HG03378 (cell line): ENCODE measurements around the gene TFB1M.
A peak's percentile ranks its signal among the peaks of the same experiment; 100 is the strongest.
"Not testable (repeated sequence)": the region's sequence is repeated elsewhere in the genome, so short reads cannot be mapped to it uniquely, and the experiment has no call there.

Experiments
- ATAC-seq: cut with Tn5 transposase; IDR thresholded peaks from one replicate; pipeline ENCODE4 v1.9.1; 2021; ENCODE audit warnings: mild to moderate bottlenecking, moderate library complexity; ENCODE audit not compliant: unreplicated experiment

Gene TFB1M

DNA sequence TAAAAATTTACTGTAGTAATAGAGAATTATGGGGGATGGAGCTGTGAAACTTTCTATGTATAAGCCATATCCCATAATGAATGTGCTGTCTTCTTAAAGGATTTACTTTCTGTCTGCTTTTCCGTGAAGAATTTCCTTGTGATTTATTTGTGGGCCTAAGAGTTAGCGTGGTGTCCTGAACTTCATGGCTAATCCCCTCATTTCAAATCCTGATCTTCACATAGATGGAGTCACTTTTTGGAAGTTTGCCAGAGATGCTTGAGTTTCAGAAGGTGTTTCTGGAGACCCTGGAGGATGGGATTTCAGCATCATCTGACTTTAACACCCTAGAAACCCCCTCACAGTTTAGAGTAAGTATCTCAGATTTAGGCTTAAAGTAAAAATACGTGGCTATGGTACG is 69.8 kb downstream of the TFB1M start:
- no peak for ATAC-seq

DNA sequence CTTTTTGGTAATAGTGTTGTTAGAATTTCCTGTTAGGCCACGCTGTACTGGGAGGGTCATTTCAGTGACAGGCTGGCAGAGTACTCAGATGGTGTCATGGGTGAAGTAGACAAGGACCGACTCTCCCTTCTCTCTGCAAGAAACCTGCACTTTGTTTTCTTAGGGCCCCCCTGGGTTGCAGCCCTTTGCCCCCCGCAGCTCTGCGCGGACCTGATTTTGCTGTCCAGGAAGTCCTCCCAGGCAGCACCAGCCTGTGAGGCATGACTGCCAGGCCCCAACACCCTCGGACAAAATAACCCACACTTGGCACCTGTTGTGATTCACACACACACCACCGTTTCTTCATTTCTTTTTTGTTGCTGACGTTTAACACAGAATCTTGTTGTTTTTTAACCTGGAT is 72.3 kb downstream of the TFB1M start:
- no peak for ATAC-seq

DNA sequence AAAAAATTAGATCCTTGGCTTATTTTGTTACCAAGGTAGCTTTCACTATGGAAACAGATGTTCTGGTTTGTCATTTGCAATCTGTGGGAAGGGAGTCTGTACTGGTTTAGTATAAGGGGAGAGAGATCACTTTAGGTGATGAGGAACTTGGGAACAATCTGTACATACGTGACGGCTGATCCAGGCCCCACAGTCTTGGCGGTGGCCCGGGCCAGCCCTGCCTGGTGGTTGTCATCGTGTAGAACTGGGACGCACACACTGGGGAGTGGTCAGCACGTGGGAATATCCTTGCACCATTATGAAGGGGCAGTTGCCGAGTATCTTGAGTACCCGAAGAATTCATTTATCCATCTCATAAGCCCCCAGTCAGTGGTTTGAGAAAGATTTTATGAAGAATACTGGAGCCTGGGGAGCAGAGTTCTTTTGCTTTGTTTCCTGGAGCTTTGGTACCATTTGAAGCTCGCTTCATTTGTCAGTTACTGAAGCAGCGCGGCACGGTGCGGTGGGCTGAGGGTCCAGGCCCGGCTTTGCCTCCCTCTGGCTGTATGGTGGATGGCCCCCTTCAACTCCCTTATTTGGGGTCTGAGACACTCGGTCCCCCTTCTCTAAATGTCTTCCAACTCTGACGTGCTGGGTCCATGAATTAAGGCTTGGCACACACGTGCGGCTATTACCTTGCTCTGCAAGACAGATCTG is 73.2 kb downstream of the TFB1M start:
- no peak for ATAC-seq

DNA sequence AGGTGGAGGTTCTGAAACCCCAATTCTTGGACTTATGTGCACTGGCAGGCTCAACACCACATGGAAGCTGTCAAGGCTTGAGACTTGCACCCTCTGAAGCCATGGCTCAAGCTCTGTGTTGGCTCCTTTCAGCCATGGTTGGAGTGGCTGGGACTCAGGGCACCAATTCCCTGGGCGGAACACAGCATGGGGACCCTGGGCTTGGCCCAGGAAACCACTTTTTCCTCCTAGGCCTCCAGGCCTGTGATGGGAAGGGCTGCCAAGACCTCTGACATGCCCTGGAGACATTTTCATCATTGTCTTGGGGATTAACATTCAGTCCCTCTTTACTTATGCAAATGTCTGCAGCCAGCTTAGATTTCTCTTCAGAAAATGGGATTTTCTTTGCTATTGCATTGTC is 76.7 kb downstream of the TFB1M start:
- ATAC-seq, result no peak

DNA sequence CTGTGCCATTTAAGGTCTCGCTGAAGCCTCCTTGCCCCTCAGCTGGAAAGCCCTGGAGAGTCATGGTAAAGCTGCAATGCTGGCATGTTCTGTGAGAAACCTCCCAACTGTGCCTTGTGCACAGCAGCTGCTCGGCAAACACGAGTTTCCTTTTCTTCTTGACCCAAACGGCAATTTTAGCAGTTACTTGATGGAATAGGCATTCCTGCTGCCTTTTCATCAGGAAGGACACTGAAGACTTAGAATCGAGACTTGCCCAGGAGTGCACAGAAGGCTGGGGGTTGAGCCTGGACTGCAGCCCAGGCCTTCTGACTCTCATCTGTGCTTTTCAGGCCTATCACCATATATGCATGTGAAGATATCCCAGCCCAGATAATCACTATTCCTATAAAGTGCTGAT is 79.2 kb downstream of the TFB1M start:
- no peak for ATAC-seq

DNA sequence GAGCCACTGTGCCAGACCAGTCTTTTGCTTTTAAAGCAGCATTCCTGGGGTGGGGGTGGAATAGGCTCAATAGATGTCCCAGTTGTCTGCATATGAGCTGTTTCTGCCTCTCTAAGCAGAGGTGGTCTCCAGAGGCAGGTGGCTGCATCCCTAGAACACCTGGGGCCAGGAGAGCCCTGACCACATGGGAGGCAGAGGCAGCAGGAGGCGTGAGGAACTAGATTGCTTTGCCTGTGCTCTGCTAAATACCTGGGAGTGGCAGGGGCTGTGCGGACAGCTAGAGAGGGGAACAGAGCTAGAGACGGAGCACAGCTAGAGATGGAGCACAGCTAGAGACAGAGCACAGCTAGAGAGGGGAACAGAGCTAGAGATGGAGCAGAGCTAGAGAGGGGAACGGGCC is 79.6 kb downstream of the TFB1M start:
- ATAC-seq, result no peak

DNA sequence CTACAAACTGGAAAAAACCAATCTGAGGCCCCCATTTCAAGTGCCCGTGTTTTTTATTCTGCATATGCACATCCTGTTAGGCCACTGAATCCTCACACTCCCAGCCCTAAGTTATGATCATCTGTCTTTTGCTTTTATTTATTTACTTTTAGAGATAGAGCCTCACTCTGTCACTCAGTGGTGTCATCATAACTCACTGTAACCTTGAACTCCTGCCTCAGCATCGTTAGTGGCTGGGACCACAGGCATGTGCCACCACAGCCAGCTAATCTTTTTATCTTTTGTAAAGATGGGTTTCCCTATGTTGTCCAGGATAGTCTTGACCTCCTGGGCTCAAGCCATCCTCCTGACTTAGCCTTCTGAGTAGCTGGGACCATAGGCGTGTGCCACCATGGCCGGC is 80.1 kb downstream of the TFB1M start:
- no peak for ATAC-seq

DNA sequence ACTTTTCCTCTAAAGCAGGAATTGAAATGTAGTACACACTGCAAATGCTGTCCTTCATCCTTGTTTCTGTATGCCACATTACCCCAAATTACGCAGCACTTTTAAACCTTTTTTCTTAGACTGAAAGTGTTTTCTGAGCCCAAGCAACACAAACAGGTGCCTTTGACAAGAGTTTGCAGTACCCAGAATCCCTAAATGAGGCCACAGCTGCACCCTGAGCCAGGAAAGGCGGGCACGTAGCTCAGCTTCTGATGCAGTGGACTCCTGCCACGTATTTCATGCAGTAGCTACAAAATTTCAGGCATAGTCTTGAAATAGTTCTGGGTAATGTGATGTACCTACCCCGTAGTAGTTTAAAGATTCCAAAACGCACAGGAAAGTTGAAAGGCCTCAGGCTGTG is 81.4 kb downstream of the TFB1M start:
- ATAC-seq, result no peak

DNA sequence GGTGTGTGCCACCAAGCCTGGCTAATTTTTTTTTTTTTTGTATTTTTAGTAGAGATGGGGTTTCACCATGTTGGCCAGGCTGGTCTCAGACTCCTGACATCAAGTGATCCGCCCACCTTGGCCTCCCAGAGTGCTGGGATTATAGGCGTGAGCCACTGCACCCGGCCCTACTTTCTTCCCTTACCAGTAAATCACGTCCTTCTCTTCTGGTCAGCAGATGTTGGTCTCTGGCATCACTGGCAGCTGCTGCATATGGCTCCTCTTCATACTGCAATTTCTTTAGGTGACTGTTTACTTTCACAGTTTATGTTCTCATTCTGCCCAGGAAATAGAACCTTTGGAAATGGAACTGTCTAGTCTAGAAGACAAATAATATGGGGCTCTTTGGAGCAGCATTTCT is 83.3 kb downstream of the TFB1M start:
- not testable (repeated sequence) for ATAC-seq

DNA sequence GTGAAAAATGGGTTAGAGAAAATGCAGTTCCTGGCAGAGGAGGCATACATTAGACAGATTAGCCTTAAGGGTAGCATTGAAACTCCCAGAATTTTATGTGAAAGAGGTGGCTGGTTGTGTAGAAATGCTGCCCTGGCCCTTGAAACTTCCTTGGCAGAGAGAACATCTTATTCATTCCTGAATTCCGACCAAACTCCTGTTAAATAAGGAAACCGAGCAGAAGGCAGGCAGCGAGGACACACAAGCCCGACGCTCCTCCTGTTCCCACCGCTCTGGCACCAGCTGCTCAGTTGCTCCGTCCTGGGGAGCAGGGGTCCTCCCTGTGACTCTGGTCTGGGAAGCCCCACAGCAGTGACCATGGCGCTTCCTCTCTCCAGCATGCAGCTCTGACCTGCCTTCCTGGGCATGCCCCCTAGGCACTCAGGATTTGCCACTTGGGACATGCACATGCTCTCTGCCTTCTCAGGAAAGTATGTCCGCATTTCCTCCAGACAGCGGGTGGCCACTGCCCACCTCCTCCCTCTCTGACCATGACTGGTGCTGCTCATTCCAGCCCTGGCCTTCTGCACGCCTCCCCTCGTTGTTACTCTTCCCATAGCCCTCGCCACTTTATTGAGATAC is 85.6 kb downstream of the TFB1M start:
- no peak for ATAC-seq

DNA sequence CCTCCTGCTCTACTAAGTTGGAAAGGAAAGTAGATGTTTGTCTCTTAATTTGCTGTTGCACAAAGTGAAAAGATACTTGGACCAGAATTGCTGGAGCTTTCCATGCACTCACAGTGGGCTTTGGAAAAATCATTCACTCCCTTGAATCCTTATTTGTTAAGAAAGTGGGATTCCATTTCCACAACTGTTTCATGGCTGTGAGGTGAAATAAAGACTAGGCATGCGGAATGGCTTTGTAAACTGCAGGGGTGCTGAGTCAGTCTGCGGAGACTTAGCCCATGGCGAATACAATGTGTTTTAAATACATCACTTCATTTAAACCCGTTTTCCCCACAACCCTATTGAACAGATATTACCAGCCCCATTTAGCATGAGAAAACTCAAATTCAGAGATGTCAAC is 87.2 kb downstream of the TFB1M start:
- ATAC-seq, result no peak

DNA sequence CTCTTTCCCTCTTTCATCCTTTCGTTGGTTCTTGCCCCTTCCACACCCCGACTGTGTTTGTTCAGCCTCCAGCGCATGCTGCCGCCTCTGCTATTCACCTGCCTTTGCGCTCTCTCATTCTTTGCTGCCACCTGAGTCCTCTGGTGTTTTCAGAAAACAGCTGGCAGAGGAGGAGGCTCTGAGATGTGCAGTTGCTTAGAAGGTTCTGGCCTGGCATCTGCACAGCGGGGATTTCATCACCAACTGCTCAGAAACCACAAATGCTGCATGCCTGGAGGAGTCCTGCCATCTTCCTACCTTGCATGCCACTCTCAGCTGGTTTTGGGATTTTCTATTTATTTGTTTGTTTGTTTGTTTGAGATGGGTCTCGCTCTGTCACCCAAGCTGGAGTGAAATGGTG is 89.7 kb downstream of the TFB1M start:
- ATAC-seq, result no peak

DNA sequence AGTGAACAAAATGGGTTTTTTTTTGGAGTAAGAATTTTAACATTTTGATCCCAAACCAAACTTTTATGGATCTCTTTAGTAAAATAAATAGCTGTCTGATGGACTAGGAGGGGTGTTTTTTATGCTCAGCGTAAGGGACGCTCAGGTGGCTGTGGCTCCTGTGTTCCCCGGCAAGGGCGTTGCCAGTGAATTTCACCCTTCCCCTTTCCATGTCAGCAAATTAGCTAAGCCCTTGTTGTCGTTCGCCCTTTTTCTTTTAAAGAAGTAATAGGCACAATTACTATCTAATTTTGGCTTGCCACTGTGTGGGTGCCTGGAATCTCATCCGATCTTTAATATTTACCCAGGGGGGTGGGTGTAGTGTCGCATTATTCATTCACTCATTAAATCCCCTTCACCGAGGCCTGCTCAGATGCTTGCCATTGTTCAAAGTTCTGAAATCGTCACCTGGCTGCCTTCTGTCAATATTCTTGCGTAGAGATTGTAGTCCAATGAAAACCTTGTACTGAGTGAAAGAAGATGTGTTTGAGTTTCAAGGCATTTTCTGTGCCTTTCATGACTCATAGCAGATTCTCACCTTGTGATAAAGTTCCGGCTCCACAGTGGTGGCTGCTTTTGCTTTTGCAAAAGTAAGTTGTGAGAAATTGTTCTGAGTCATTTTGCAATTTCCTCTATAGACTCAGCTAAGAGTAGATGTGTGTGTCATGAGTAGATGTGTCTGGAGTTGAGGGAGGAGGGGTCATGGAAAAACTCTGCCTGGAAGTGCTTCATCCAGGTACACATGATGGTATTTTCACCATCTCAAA is 90.4 kb downstream of the TFB1M start:
- peak; percentile 98 for ATAC-seq

DNA sequence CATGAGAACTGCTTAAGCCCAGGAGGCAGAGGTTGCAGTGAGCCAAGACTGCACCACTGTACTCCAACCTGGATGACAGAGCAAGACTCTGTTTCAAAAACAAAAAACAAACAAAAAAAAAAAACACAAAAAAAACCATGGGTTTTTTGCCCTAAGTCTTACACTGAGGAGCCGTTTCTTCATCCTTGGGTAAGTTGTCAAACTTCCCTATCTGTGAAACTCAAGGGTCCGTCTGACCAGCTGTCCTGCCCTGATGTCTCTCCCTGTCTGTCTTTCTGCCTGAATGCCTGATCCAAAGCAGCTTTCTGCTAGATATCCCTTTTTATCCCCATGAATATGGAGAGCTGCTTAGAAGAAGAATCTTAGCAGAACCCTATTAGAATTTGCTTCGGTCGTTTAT is 91.8 kb downstream of the TFB1M start:
- no peak for ATAC-seq

DNA sequence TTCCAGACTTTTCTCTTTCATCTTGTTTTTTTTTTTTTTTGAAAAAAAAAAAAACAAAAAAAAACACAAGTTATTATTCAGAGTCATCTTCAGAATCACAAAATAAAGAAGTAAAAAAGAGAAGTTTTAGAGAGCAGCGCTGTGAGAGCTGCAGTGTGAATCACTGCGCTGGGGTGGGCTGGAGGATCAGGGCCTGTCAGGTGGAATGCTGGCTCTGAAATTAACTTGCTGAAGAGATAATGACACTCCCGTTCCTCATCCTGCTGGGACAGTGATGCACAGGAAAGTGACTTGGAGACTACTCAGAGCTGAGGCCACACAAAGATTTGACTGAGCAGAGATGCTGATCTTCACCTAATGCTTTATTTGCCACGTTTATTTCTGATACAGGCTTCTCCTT is 93.2 kb downstream of the TFB1M start:
- ATAC-seq, result no peak

DNA sequence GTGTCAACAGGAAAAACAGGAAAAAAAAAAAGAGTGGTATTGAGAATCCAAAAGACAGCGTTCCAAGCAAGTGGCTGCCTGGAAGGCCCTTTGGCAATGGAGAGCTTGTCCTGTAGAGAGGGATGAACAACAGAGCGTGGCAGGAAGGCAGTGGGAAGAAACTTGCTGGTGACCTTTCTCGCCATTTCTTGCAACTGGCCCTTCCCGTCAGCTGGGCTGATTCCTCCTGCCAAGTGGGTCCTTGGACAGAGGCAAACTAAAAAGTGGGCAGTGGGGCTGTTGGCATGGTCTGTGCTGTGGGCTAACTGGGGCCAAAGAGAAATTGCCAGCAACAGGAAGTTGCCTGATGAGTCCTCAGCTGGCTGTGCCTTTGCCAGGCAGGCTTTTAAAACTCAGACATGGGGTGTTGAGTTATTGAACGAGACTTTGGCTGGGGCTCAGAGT is 94.4 kb downstream of the TFB1M start:
- no peak for ATAC-seq

DNA sequence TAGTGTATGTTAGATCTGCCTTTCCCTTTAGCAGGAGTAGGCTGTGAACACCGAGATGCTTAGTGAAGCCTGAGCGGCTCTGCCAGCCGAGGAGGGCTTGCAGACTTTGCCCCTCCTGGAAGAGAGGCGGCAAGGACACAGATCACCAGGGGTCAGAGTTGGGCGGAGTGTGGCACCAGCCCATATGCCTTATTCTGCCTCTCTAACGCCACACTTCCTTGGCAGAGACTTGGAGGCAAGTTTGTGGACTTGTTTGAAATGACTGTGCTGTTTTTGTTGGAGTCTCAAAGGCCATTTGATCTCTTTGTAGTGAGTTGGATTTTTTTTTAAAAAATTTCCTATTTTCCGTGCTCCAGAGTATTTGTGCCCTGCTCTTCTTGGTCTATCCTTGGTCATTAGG is 95.0 kb downstream of the TFB1M start:
- ATAC-seq, result no peak

DNA sequence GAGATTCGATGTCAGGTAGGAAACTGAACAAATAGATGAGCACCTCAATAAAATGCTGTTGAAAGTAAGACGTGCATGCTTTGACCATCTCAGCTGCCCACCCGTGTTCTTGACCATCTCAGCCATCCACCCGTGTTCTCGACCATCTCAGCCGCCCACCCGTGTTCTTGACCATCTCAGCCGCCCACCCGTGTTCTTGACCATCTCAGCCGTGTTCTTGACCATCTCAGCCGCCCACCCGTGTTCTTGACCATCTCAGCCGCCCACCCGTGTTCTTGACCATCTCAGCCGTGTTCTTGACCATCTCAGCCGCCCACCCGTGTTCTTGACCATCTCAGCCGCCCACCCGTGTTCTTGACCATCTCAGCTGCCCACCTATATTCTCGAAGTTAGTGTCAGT is 95.6 kb downstream of the TFB1M start:
- ATAC-seq, result not testable (repeated sequence)

DNA sequence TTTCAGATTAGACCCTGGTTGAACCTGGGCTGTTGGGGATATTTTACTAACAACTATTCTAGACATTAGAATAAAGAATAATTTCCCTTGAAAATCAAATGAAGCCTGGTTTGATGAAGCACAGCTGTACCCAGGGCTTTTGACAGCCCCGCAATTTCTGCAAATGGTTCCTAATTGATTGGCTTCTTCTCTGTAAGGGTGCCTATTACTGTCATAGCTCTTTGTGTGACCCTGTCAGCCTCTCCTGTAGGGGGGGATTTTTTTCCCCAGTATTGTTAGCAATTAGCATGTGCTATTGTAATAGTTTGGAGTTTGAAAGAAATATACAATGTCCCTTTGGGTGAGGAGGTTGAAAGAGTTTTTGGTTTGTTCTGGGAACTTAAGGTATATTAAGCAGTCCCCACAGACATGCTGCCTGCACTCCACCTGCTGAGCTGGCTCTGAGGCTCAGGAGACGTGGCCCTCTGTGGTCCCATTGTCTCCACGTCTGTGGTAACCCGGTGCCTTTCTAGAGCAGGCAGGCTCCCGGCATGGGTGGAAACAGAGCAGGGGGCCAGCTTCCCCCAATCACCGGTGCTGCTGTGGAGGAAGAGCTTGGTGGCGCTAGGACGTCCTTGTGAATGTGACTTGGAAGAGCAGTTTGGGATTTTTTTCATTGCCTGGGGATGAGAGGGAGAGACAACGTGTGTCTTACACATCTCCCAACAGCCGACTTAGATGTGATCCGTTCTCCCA is 97.8 kb downstream of the TFB1M start:
- no peak for ATAC-seq

DNA sequence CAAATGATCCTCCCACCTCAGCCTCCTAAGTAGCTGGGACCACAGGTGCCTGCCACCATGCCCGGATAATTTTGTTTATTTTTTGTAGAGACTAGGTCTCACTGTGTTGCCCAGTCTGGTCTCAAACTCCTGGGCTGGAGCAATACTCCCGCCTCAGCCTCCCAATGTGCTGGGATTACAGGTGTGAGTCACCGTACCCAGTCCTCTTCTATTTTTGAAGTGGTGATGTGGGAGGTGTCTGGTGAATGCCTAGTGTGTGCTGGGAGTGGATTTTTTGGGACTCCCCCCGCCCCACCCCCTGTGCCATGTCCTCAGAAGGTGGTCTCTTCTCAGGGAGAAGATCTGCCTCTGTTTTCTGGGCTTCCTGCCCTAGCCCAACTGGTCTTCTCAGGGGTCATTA is 98.4 kb downstream of the TFB1M start:
- ATAC-seq, result no peak

DNA sequence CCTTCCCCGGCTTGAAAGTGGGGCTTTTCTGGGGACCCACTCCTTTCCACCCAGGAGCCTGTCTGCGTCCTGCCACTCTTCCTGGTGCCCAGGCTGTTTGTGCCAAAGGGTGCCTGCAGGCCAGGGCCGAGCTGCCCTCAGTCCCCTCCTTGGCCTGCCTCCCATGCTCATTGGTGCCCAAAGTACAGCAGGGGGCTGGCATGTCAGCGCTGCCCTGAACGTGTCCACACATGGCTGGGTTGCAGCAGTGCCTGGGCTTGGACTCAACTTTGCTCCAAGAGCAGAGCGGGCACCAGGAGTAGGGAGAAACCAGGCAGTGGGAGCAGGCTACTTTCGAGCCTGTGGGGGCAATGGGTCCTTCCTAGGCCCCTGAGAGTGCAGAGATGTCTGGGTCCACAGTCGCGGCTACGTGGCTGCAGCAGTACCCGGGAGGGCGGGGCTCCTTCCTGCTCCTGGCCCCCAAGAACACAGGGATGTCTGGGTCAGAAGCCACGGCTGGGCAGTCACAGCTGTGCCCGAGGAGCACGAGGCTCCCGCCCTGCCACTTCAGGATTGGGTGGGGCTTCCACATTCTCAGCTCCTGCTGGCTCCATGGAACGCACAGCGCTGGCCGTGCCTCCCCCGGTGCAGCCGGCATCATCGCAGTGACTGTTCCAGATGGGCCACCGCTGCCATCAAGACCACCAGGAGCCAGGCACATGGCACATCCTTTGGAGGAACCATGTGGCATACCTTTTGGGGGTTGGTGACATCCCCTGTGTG is 100.5 kb downstream of the TFB1M start:
- no peak for ATAC-seq
